Heart left ventricle (tissue), 16 donors: Measurements from ENCODE around the gene SLIT3. TPM values are rescaled to one million over a fixed set of nuclear protein-coding genes. Genes with fewer than 3 reads are reported as not detected.
"Not testable (repeated sequence)": the region's sequence is repeated elsewhere in the genome, so short reads cannot be mapped to it uniquely, and the experiment has no call there.

ENCODE experiments used
- ATAC-seq, 4 donors: fragments of 200-7000 bp; cut with Tn5 transposase; one replicate each; pipeline ENCODE4 v1.9.1; 2020 to 2022; ENCODE audit warnings: moderate library complexity in 4 of 4, mild to moderate bottlenecking in 3 of 4, moderate number of reproducible peaks in 1 of 4
- DNase-seq, 5 donors: peaks; one replicate each; pipeline ENCODE4 v3.0.0-alpha.2; 2020
- H3K27ac ChIP-seq, 12 donors: fragments of 200-600 bp; sonication (generic) in 4 of 12; one replicate each; pipeline versions ENCODE4 v1.5.0 to v1.8.0; 2016 to 2022; ENCODE audit warnings: mild to moderate bottlenecking in 2 of 12
- H3K27me3 ChIP-seq, 9 donors: fragments of 200-600 bp; sonication (generic) in 2 of 9; one replicate each; pipeline versions ENCODE4 v1.5.1 to v1.8.0; 2016 to 2022; ENCODE audit warnings: mild to moderate bottlenecking in 3 of 9
- H3K36me3 ChIP-seq, 9 donors: fragments of 200-600 bp; sonication (generic) in 2 of 9; one replicate each; pipeline versions ENCODE4 v1.5.0 to v1.8.0; 2018 to 2022; ENCODE audit warnings: mild to moderate bottlenecking in 2 of 9
- H3K4me1 ChIP-seq, 12 donors: fragments of 200-600 bp; sonication (generic) in 4 of 12; one replicate each; pipeline versions ENCODE4 v1.5.0 to v1.8.0; 2016 to 2022; ENCODE audit warnings: mild to moderate bottlenecking in 3 of 12
- H3K4me3 ChIP-seq, 12 donors: fragments of 200-600 bp; sonication (generic) in 4 of 12; one replicate each; pipeline versions ENCODE4 v1.5.0 to v1.8.0; 2017 to 2022; ENCODE audit warnings: mild to moderate bottlenecking in 9 of 12, moderate library complexity in 4 of 12
- H3K9me3 ChIP-seq, 12 donors: fragments of 200-600 bp; sonication (generic) in 4 of 12; one replicate each; pipeline versions ENCODE4 v1.5.0 to v1.8.0; 2016 to 2022; ENCODE audit warnings: mild to moderate bottlenecking in 1 of 12
- CTCF ChIP-seq, 12 donors: fragments of 200-600 bp; sonication (generic) in 4 of 12; IDR thresholded peaks; one replicate each; pipeline versions ENCODE4 v1.5.0 to v1.8.0; 2018 to 2022; ENCODE audit warnings: antibody characterized with exemption in 12 of 12, mild to moderate bottlenecking in 5 of 12
- POLR2A ChIP-seq, 2 donors: fragments of 450-650 bp; IDR thresholded peaks; one replicate each; pipeline ENCODE4 v1.6.1; 2017; ENCODE audit warnings: antibody characterized with exemption in 2 of 2, mild to moderate bottlenecking in 2 of 2, moderate library complexity in 2 of 2
- WGBS, 4 donors: extraction: QIAGEN DNeasy Blood & Tissue Kit in 2 of 4; methylation state at CpG; one replicate each; pipeline versions ENCODE4 v1.1.5 to v1.1.7; 2013 to 2018; 5-methylcytosine and 5-hydroxymethylcytosine counted together
- intact Hi-C, 10 donors: fragments of 100-400 bp; cut with DNase I; formaldehyde crosslinking; loops; one replicate each; pipeline versions ENCODE4 v1.11.1 to v1.14.2; 2022
- polyA plus RNA-seq, 2 donors: library from polyadenylated mRNA; stranded (reverse); fragments of 200-250 nt; gene quantifications; one replicate each; pipeline ENCODE4 v1.2.3, GENCODE V29; 2013
- total RNA-seq, 9 donors: library from RNA; depleted of rRNA in 2 of 9; stranded (reverse); fragments of >200 nt in 2 of 9; fragmentation: NEBNext Ultra II Directional in 3 of 9; extraction: Animal tissue kit (Norgen Biotek cat#: 25700) in 3 of 9; gene quantifications; one replicate each; pipeline versions ENCODE4 v1.1.0 to v1.2.4, GENCODE V29; 2016 to 2023
- donor health status: ischemic (EF 13 %, LVEDD 7.1; RV severe dilation, severe dysfunction).
- donor health status: healthy with polysubstance abuse.
- donor health status: DM: no; HTN: yes; CAD: no.
- donor health status: DM: no; HTN: no; CAD: no.
- donor health status: ischemic (EF 25% LVEDD 6.9; RV normal size, moderate dysfunction).
- donor health status: ischemic (EF 25% LVEDD 5.7; RV mildly dilated, moderate dysfunction).
- donor health status: healthy.
- donor health status: DM: yes; HTN: yes; CAD: no.
- donor health status: ischemic (EF 35%, LVEDD 5.7; RV mildly dilated, moderate dysfunction).
- donor health status: nonischemic (EF 11% LVEDD 7.7; RV severe dilation, severe dysfunction).
- donor health status: DM: yes; HTN: yes; CAD: no.
- donor health status: PGD.
- donor health status: ischemic (EF 29% LVEDD 5.4; RV normal size, mild dysfunction).
- donor health status: nonischemic (EF 23%, LVEDD 6.1; RV moderate dilation, normal function).

The SLIT3 gene
- total and polyA plus RNA-seq, 11 donors: 2.3 to 40.3 (median 14.4) TPM

DNA sequence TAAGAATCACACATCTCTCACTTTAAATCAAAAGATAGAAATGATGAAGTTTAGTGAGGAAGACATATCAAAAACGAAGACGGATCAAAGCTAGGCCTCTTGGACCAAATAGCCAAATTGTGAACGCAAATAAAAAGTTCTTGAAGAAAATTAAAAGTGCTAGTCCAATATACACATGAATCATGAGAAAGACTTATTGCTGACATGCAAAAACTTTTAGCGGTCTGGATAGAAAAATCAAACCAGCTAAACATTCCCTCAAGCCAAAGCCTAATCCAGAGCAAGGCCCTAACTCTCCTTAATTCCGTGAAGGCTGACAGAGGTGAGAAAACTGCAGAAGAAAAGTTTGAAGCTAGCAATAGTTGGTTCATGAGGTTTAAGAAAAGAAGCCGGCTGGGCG lies 557.3 kb downstream of the SLIT3 start:
- ATAC-seq: no peak
- DNase-seq: no peak
- no peaks in the 10 kb centered on the region for H3K27me3 ChIP-seq
- WGBS, 4 donors: 85 to 97% (median 96%) methylated on average over 7 of the region's 7 CpGs
- H3K4me1 ChIP-seq: peaks cover 0 to 11% (median 0%) of the 10 kb centered on the region in 12 donors
- peaks cover 0 to 7% (median 0%) of the 10 kb centered on the region in 12 donors for H3K9me3 ChIP-seq
- no peak for TF ChIP-seq CTCF (IDR thresholded peaks at IDR 0.05)
- TF ChIP-seq POLR2A (IDR thresholded peaks at IDR 0.05): no peak
- no peak overlapping the region for H3K27ac ChIP-seq
- intact Hi-C loops: loop anchor here in 1 of 10 donors (10.0 kb wide), 1 partner anchor 131 kb away; no protein-coding TSS in a partner anchor
- H3K36me3 ChIP-seq: peaks cover 0 to under 1% (median 0%) of the 10 kb centered on the region in 9 donors
- H3K4me3 ChIP-seq: no peak overlapping the region

- intact Hi-C loops: loop anchor here in 1 of 10 donors (10.0 kb wide), 1 partner anchor 132 kb away; no protein-coding TSS in a partner anchor
- WGBS, 4 donors: 70 to 98% (median 84%) methylated on average over 2 of the region's 2 CpGs
- not testable (repeated sequence) for ATAC-seq
These were observed 558.6 kb downstream of the SLIT3 start for GRCh38 chr5:168742311-168742710.

GRCh38 chr5:168740811-168741213 lies 560.1 kb downstream of the SLIT3 start:
- WGBS, 4 donors: 38 to 54% (median 47%) methylated on average over 6 to 8 of the region's 8 CpGs
- no peak for TF ChIP-seq CTCF (IDR thresholded peaks at IDR 0.05)
- TF ChIP-seq POLR2A (IDR thresholded peaks at IDR 0.05): no peak
- intact Hi-C loops: loop anchor here in 1 of 10 donors (10.0 kb wide), 1 partner anchor 134 kb away; no protein-coding TSS in a partner anchor
- H3K9me3 ChIP-seq: peaks cover 0 to 7% (median 0%) of the 10 kb centered on the region in 12 donors
- H3K27ac ChIP-seq: peak overlapping the region in 2 of 12 donors; percentile 13 to 18
- ATAC-seq: peak in 3 of 4 donors; percentile 31 to 79 (median 62)
- H3K4me1 ChIP-seq: peaks cover 0 to 18% (median 3%) of the 10 kb centered on the region in 12 donors
- H3K4me3 ChIP-seq: peak overlapping the region in 3 of 12 donors; percentile 3 to 31 (median 29)
- DNase-seq: peak in 3 of 5 donors; percentile 15 to 36 (median 20)
- no peaks in the 10 kb centered on the region for H3K36me3 ChIP-seq
- no peaks in the 10 kb centered on the region for H3K27me3 ChIP-seq

More at GRCh38 chr5:168742311-168742710, 558.6 kb downstream of the SLIT3 start:
- not testable (repeated sequence) for H3K36me3 ChIP-seq, H3K9me3 ChIP-seq, H3K27me3 ChIP-seq, H3K4me3 ChIP-seq, H3K27ac ChIP-seq, DNase-seq
- H3K4me1 ChIP-seq: peaks cover 0 to 11% (median 0%) of the 10 kb centered on the region in 12 donors

DNA sequence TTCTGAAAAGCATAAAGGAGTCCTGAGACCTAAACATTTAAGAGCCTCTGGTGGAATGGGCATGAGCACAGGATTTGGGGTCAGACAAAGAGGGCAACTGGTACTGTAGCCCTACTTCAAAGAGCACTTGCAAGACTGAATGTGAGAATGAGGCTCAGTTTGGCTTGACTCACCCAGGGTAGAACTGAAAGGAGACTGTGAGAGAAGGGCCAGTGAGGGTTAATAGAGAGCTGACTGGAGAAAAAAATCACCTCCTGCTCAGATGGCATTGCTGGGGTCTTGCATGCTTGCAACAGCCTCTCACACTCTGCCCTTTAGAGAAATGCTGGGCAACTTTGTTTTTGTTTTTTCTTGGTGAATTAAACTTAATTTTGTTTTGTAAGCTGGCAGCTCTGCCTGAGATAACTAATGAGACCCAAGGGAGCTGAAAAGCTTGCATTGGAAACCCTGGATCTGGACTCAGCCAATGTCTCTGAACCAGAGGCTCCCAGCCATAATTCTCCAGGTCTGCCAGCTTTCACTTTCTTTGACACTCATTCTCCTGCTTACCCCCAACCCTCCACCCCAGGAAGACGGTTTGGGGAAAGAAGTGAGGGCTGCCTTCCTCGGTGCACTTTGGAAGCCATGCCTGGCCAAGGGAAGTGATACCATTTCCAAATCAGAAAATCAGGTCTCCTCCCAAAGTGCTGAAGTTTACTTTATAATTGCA lies 560.7 kb downstream of the SLIT3 start:
- TF ChIP-seq CTCF (IDR thresholded peaks at IDR 0.05): no peak
- Histone ChIP-seq H3K4me3 (peak overlapping the region in 3 of 12 donors; percentile 3 to 31 (median 29)), H3K4me1 (peaks cover 0 to 21% (median 3%) of the 10 kb centered on the region in 12 donors), H3K27me3 (no peaks in the 10 kb centered on the region), H3K27ac (peak overlapping the region in 2 of 12 donors; percentile 13 to 18), H3K36me3 (no peaks in the 10 kb centered on the region), H3K9me3 (peaks cover 0 to 7% (median 0%) of the 10 kb centered on the region in 12 donors)
- DNase-seq (peak in 1 of 5 donors; percentile 11), ATAC-seq (peak in 2 of 4 donors; percentile 33 to 54)
- intact Hi-C loops: loop anchor here in 1 of 10 donors (10.0 kb wide), 1 partner anchor 135 kb away; no protein-coding TSS in a partner anchor
- 47 to 67% (median 51%) methylated on average over 2 of the region's 2 CpGs for WGBS, 4 donors
